IMR-90 (cell line): Measurements from ENCODE around the gene STRIP1. TPM values are rescaled to one million over a fixed set of nuclear protein-coding genes. Genes with fewer than 3 reads are reported as not detected.

Experiments
- ATAC-seq: fragments of 200-7000 bp; cut with Tn5 transposase; 2 replicates; pipeline ENCODE4 v1.9.1; 2020; ENCODE audit warnings: low read depth, mild to moderate bottlenecking, moderate library complexity
- BruUV-seq: library from RNA; stranded (reverse); fragments of 400-500 nt; replicated peaks from 2 replicates; lab custom pipeline; 2021; lab: Mats Ljungman, UMichigan
- CTCF ChIA-PET: fragments of 300-600 bp; formaldehyde crosslinking; extraction: SDS; loops from one replicate; lab custom pipeline; 2021; ENCODE audit warnings: antibody characterized with exemption; lab: Yijun Ruan, JAX
- POLR2A ChIA-PET: fragments of 300-600 bp; sonication (Branson Sonifier 250); formaldehyde crosslinking; loops from one replicate; lab custom pipeline; 2022; ENCODE audit warnings: antibody characterized with exemption; ENCODE audit not compliant: unreplicated experiment; lab: Charles Lee
- DNase-seq: peaks from one replicate; pipeline ENCODE4 v3.0.0; 2013
- H2AFZ ChIP-seq: replicated peaks from 2 replicates; pipeline ENCODE3; 2013; ENCODE audit warnings: low read length, mild to moderate bottlenecking; ENCODE audit not compliant: poor library complexity
- H2AK5ac ChIP-seq: 2 replicates; pipeline ENCODE4 v1.6.1; 2013; ENCODE audit warnings: low read depth, low read length, inconsistent platforms
- H2AK9ac ChIP-seq: replicated peaks from 2 replicates; pipeline ENCODE3; 2013; ENCODE audit warnings: mild to moderate bottlenecking, low read depth, low read length, moderate library complexity; ENCODE audit not compliant: poor library complexity
- H2BK120ac ChIP-seq: 2 replicates; pipeline ENCODE4 v1.6.1; 2013; ENCODE audit warnings: low read depth, low read length, inconsistent platforms
- H2BK15ac ChIP-seq: 3 replicates; pipeline ENCODE4 v1.6.1; 2013; ENCODE audit warnings: low read depth, low read length, inconsistent platforms
- H2BK20ac ChIP-seq: 2 replicates; pipeline ENCODE4 v1.6.1; 2013; ENCODE audit warnings: low read depth, mild to moderate bottlenecking, inconsistent platforms, low read length, moderate library complexity
- H2BK5ac ChIP-seq: 2 replicates; pipeline ENCODE4 v1.6.1; 2013; ENCODE audit warnings: mild to moderate bottlenecking, low read depth, low read length, inconsistent platforms; ENCODE audit not compliant: poor library complexity, severe bottlenecking
- H3K14ac ChIP-seq: replicated peaks from 2 replicates; pipeline ENCODE4 v1.6.1; 2013; ENCODE audit warnings: low read depth, low read length, inconsistent platforms
- H3K18ac ChIP-seq: 2 replicates; pipeline ENCODE4 v1.6.1; 2013; ENCODE audit warnings: low read depth, low read length, control low read depth
- H3K23ac ChIP-seq: 2 replicates; pipeline ENCODE4 v1.6.1; 2013; ENCODE audit warnings: low read depth, low read length, inconsistent platforms
- H3K27ac ChIP-seq: 2 replicates; pipeline ENCODE4 v1.5.1; 2013; ENCODE audit warnings: mild to moderate bottlenecking, control low read depth, low read length; ENCODE audit not compliant: insufficient read depth
- H3K27me3 ChIP-seq: 2 replicates; pipeline ENCODE4 v1.6.1; 2013; ENCODE audit warnings: low read length; ENCODE audit not compliant: control insufficient read depth, insufficient read depth
- H3K36me3 ChIP-seq: 2 replicates; pipeline ENCODE4 v1.6.1; 2013; ENCODE audit warnings: low read length, mixed read lengths; ENCODE audit not compliant: control insufficient read depth, insufficient read depth
- H3K4ac ChIP-seq: 2 replicates; pipeline ENCODE4 v1.6.1; 2013; ENCODE audit warnings: low read depth, low read length, inconsistent platforms
- H3K4me1 ChIP-seq: 2 replicates; pipeline ENCODE4 v1.6.1; 2013; ENCODE audit warnings: low read length, mixed read lengths; ENCODE audit not compliant: control insufficient read depth, insufficient read depth
- H3K4me2 ChIP-seq: 2 replicates; pipeline ENCODE4 v1.6.1; 2013; ENCODE audit warnings: low read depth, mild to moderate bottlenecking, control low read depth, low read length, moderate library complexity
- H3K4me3 ChIP-seq: 2 replicates; pipeline ENCODE4 v1.5.1; 2013; ENCODE audit warnings: low read depth, mild to moderate bottlenecking, control low read depth, low read length, moderate library complexity; ENCODE audit not compliant: insufficient read depth
- H3K56ac ChIP-seq: 2 replicates; pipeline ENCODE4 v1.6.1; 2013; ENCODE audit warnings: low read length, inconsistent platforms; ENCODE audit not compliant: insufficient read depth; ENCODE audit errors: extremely low read depth
- H3K79me1 ChIP-seq, 2 experiments: 2 replicates each; pipeline ENCODE4 v1.6.1; 2013; ENCODE audit warnings: low read length in 2 of 2, inconsistent platforms in 1 of 2, low read depth in 1 of 2
- H3K9ac ChIP-seq: 2 replicates; pipeline ENCODE4 v1.6.1; 2013; ENCODE audit warnings: low read depth, low read length, control low read depth
- H3K9me1 ChIP-seq: 2 replicates; pipeline ENCODE4 v1.6.1; 2013; ENCODE audit warnings: low read length, inconsistent platforms; ENCODE audit not compliant: insufficient read depth
- H3K9me3 ChIP-seq: 2 replicates; pipeline ENCODE4 v1.6.1; 2013; ENCODE audit warnings: low read length; ENCODE audit not compliant: control insufficient read depth, insufficient read depth
- H4K20me1 ChIP-seq: 2 replicates; pipeline ENCODE4 v1.6.1; 2013; ENCODE audit warnings: low read length, inconsistent platforms; ENCODE audit not compliant: insufficient read depth
- H4K5ac ChIP-seq: 2 replicates; pipeline ENCODE4 v1.6.1; 2013; ENCODE audit warnings: mild to moderate bottlenecking, low read depth, low read length, control low read depth
- H4K8ac ChIP-seq, 2 experiments: 2 replicates each; pipeline ENCODE4 v1.6.1; 2013; ENCODE audit warnings: low read depth in 2 of 2, low read length in 2 of 2, control low read depth in 1 of 2, inconsistent platforms in 1 of 2
- H4K91ac ChIP-seq: 2 replicates; pipeline ENCODE4 v1.6.1; 2013; ENCODE audit warnings: low read depth, low read length, inconsistent platforms; ENCODE audit not compliant: insufficient read depth
- CEBPB ChIP-seq: IDR thresholded peaks from 2 replicates; pipeline ENCODE4 v1.6.1; 2012; ENCODE audit warnings: low read depth, low read length, improper control_type of control experiment
- RAD21 ChIP-seq: IDR thresholded peaks from 2 replicates; pipeline ENCODE4 v1.6.1; 2012; ENCODE audit warnings: low read length, improper control_type of control experiment
- WGBS, 2 experiments: methylation state at CpG; one replicate each; pipeline versions ENCODE4 v1.1.5 to v1.1.7; 2013; ENCODE audit warnings: missing lambda C conversion rate in 2 of 2; ENCODE audit not compliant: insufficient read length in 1 of 2; ENCODE audit errors: extremely low coverage in 2 of 2; 5-methylcytosine and 5-hydroxymethylcytosine counted together
- dilution Hi-C: fragments of 300-500 bp; cut with HindIII; formaldehyde crosslinking; loops from one replicate; pipeline ENCODE4 v1.14.3; 2018; ENCODE audit warnings: low sequenced_read_pairs; ENCODE audit not compliant: unreplicated experiment
- in situ Hi-C: fragments of 300-500 bp; cut with MboI; formaldehyde crosslinking; loops from 3 replicates; pipeline ENCODE4 v1.14.3; 2019; ENCODE audit warnings: low sequenced_read_pairs, inconsistent platforms, mixed read lengths
- intact Hi-C: fragments of 100-400 bp; cut with micrococcal nuclease; formaldehyde crosslinking; loops from 2 replicates; pipeline ENCODE4 v1.10.0; 2022
- polyA plus RNA-seq, 3 experiments: library from polyadenylated mRNA; depleted of rRNA; stranded (reverse); fragments of >200 nt; gene quantifications; 2 replicates each; pipeline ENCODE4 v1.2.3, GENCODE V29; 2012; ENCODE audit warnings: low replicate concordance in 1 of 3
- total RNA-seq: library from RNA; depleted of rRNA; stranded (reverse); fragments of >200 nt; gene quantifications from 2 replicates; pipeline ENCODE4 v1.2.3, GENCODE V29; 2012

Gene STRIP1
- total and polyA plus RNA-seq, 2 of the 4 experiments (the other 2 are of a cell fraction) = 30.4 to 33.5 TPM

DNA sequence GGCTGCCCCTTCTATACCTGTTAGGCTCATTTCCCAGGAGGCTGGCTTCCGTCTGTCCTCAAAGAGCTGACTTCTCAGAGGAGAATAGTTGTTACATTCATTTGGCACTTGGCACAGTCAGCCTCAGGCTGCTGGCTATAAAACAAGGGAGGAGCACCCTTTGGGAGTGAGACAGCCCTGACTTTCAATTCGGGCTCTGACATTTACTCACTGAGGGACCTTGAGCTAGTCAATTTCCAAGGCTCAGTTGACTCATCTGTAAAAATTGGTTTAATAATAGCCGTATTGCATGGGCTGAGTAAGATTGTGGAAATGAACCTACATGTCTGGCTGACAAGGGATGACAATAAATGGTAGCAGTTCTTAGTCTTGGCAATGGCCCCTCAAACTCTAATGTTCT lies 22.4 kb downstream of the STRIP1 start:
- Histone ChIP-seq H3K9ac (no peak overlapping the region), H3K9me1 (peaks cover 15% of the 10 kb centered on the region), H3K9me3 (no peaks in the 10 kb centered on the region), H3K27ac (no peak overlapping the region), H3K36me3 (peaks cover 55% of the 10 kb centered on the region), H3K79me1 (peaks cover 0 to 33% of the 10 kb centered on the region in 2 experiments; a peak in 3 of 4 replicates), H2BK5ac (no peak overlapping the region), H3K4me1 (peaks cover 26% of the 10 kb centered on the region), H2AFZ (no peak overlapping the region), H2BK20ac (no peak overlapping the region), H3K4me2 (no peak overlapping the region), H2AK5ac (no peak overlapping the region), H4K91ac (no peak overlapping the region), H4K20me1 (peaks cover 18% of the 10 kb centered on the region; the same call in 1 of the 2 replicates), H4K8ac (no peak overlapping the region), H4K5ac (no peak overlapping the region), H3K23ac (no peak overlapping the region), H3K27me3 (no peaks in the 10 kb centered on the region), H3K56ac (no peak overlapping the region), H2BK15ac (no peak overlapping the region), H3K14ac (no peak overlapping the region), H2AK9ac (no peak overlapping the region), H3K18ac (no peak overlapping the region), H3K4ac (no peak overlapping the region), H3K4me3 (no peak overlapping the region), H2BK120ac (no peak overlapping the region)
- TF ChIP-seq RAD21 = no peak
- peak; percentile 38; the same call in 1 of the 2 replicates for TF ChIP-seq CEBPB
- ChIA-PET CTCF (no interaction called here), POLR2A (interaction anchor here (0.5 kb wide), 1 partner anchor 388 kb away, joined by 9 read pairs; no protein-coding TSS in a partner anchor)
- in situ Hi-C loops (no loop called here), intact Hi-C loops (loop anchor here (10.0 kb wide), 1 partner anchor 258 kb away; no protein-coding TSS in a partner anchor), dilution Hi-C loops (no loop called here)
- BruUV-seq = no TSS peak
- ATAC-seq (peak; percentile 30), DNase-seq (peak; percentile 73)
- 20% methylated on average over 2 of the region's 3 CpGs; no CpG with 5 or more reads in 1 of the 2 experiments for WGBS, 2 experiments
